ENCODE data around the gene SRCIN1.
"Not testable (repeated sequence)": the region's sequence is repeated elsewhere in the genome, so short reads cannot be mapped to it uniquely, and the experiment has no call there.

The SRCIN1 gene

GRCh38 chr17:38542286-38542685 is 63.5 kb downstream of the SRCIN1 start:
- Mint-ChIP-seq H3K4me1 (peaks cover 5% of the 10 kb centered on the region), H3K36me3 (no peaks in the 10 kb centered on the region), H3K9me3 (no peaks in the 10 kb centered on the region), H3K4me3 (no peak overlapping the region), H3K27ac (no peak overlapping the region)
- ATAC-seq (no peak), DNase-seq (ENCODE audit: low spot score in 2 of 2) (no peak)

- DNase-seq (ENCODE audit: low spot score in 2 of 2) (no peak), ATAC-seq (no peak)
- Mint-ChIP-seq H3K9me3 (no peaks in the 10 kb centered on the region), H3K4me3 (no peak overlapping the region), H3K4me1 (no peaks in the 10 kb centered on the region), H3K27ac (no peak overlapping the region), H3K36me3 (no peaks in the 10 kb centered on the region)
Observed at GRCh38 chr17:38541281-38541680, 64.5 kb downstream of the SRCIN1 start.

GRCh38 chr17:38540514-38541045 is 65.2 kb downstream of the SRCIN1 start:
- Mint-ChIP-seq H3K36me3 (no peaks in the 10 kb centered on the region), H3K9me3 (no peaks in the 10 kb centered on the region), H3K4me1 (no peaks in the 10 kb centered on the region), H3K27ac (no peak overlapping the region), H3K4me3 (no peak overlapping the region)
- DNase-seq (ENCODE audit: low spot score in 2 of 2) (no peak), ATAC-seq (no peak)

- Mint-ChIP-seq H3K27ac (no peak overlapping the region), H3K4me1 (no peaks in the 10 kb centered on the region)
Observed at GRCh38 chr17:38539386-38539785, 66.4 kb downstream of the SRCIN1 start.

GRCh38 chr17:38538906-38539305 is 66.8 kb downstream of the SRCIN1 start:
- no peak for DNase-seq (ENCODE audit: low spot score in 2 of 2)
- H3K9me3 Mint-ChIP-seq = no peaks in the 10 kb centered on the region
- ATAC-seq = no peak
- no peak overlapping the region for H3K27ac Mint-ChIP-seq
- H3K4me1 Mint-ChIP-seq = no peaks in the 10 kb centered on the region
- no peaks in the 10 kb centered on the region for H3K36me3 Mint-ChIP-seq
- no peak overlapping the region for H3K4me3 Mint-ChIP-seq

More at GRCh38 chr17:38539386-38539785, 66.4 kb downstream of the SRCIN1 start:
- ATAC-seq (no peak), DNase-seq (ENCODE audit: low spot score in 2 of 2) (no peak)
- no peaks in the 10 kb centered on the region for H3K36me3 Mint-ChIP-seq
- no peak overlapping the region for H3K4me3 Mint-ChIP-seq
- no peaks in the 10 kb centered on the region for H3K9me3 Mint-ChIP-seq

GRCh38 chr17:38536661-38537060 is 69.1 kb downstream of the SRCIN1 start:
- no peak for DNase-seq (ENCODE audit: low spot score in 2 of 2)
- H3K9me3 Mint-ChIP-seq = no peaks in the 10 kb centered on the region
- no peaks in the 10 kb centered on the region for H3K4me1 Mint-ChIP-seq
- no peak overlapping the region for H3K4me3 Mint-ChIP-seq
- H3K36me3 Mint-ChIP-seq = no peaks in the 10 kb centered on the region
- no peak overlapping the region for H3K27ac Mint-ChIP-seq
- no peak for ATAC-seq

- ATAC-seq (no peak), DNase-seq (ENCODE audit: low spot score in 2 of 2) (no peak)
- H3K9me3 Mint-ChIP-seq = no peaks in the 10 kb centered on the region
- no peak overlapping the region for H3K27ac Mint-ChIP-seq
- no peaks in the 10 kb centered on the region for H3K4me1 Mint-ChIP-seq
- H3K4me3 Mint-ChIP-seq = no peak overlapping the region
- H3K36me3 Mint-ChIP-seq = no peaks in the 10 kb centered on the region
Observed at GRCh38 chr17:38535886-38536285, 69.9 kb downstream of the SRCIN1 start.

GRCh38 chr17:38534498-38534885 is 71.3 kb downstream of the SRCIN1 start:
- Mint-ChIP-seq H3K27ac (no peak overlapping the region), H3K9me3 (no peaks in the 10 kb centered on the region)

DNA sequence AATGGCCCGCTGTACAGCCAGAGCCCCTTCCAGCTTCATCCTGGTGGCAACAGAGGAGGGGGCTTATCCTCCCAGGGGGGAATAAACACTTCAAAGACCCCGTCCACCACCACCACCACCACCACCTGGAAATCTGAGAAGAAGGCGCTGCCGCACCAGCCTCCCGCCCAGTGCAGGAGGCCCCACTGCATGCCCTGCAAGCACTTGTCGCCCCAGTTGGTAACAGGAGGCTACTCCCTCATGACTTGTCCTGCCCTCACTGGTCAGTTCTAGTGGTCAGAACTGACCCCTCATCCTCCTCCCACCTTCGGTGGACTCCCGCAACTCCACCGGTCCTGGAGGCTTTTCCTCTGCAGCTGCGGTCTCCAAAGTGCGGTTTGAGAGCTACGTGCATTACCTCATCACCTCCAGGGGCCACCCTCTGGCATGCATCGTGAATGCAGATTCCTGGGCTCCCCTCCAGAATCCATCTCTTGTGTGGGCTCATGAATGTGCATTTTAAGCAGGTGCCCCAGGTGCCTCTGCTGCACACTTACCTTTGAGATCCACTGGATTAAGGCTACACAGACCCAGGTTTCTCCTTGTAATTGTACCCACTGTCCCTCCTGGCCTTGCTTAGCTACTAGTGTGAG is 71.8 kb downstream of the SRCIN1 start:
- no peak for ATAC-seq
- Mint-ChIP-seq H3K9me3 (no peaks in the 10 kb centered on the region), H3K4me1 (no peaks in the 10 kb centered on the region), H3K4me3 (no peak overlapping the region), H3K36me3 (no peaks in the 10 kb centered on the region), H3K27ac (no peak overlapping the region)
- no peak for DNase-seq (ENCODE audit: low spot score in 2 of 2)

More at GRCh38 chr17:38534498-38534885, 71.3 kb downstream of the SRCIN1 start:
- Mint-ChIP-seq H3K4me3 (no peak overlapping the region), H3K36me3 (no peaks in the 10 kb centered on the region), H3K4me1 (no peaks in the 10 kb centered on the region)
- ATAC-seq = no peak
- DNase-seq (ENCODE audit: low spot score in 2 of 2) = no peak

DNA sequence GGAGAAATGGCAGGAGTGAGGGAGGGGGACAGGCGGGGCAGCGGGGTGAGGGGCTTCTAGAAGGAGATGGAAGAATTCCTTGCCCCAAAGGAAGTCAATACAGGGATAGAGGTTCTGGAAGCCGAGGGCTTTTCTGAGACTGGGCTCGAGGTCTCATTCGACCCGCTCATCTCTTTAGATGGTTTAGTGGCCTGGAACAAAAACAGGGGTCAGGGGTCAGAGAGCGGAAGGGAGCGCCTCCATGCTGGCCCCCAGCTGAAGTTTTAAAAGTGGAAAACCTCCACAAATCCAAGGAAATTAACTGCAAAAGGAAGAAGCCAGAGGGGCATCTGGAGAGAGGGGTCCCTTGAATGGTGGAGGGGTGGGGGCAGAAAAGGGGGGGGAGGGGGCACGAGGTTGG is 72.5 kb downstream of the SRCIN1 start:
- H3K4me1 Mint-ChIP-seq = peaks cover 5% of the 10 kb centered on the region
- no peak for ATAC-seq
- no peaks in the 10 kb centered on the region for H3K36me3 Mint-ChIP-seq
- no peaks in the 10 kb centered on the region for H3K9me3 Mint-ChIP-seq
- no peak for DNase-seq (ENCODE audit: low spot score in 2 of 2)
- no peak overlapping the region for H3K27ac Mint-ChIP-seq
- no peak overlapping the region for H3K4me3 Mint-ChIP-seq

DNA sequence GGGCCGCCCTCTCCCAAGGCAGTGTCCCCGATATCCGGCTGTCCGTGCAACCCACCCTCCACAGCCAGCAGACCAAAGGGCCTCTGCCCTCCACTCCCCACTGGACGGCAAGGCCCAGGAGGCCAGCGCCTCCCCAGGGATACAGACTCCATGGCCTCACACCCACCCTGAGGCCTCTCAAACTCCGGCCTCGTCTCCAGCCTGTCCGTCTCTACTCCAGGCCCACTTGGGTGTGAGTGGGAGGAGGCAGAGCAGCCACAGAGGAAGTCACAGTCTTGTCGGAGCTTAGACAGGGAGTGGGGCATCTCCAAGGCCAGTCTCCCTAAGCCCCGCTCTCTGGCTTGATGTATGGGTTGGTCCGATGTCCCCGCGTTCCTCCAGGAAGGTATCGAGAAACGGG is 73.3 kb downstream of the SRCIN1 start:
- Mint-ChIP-seq H3K36me3 (no peaks in the 10 kb centered on the region), H3K9me3 (no peaks in the 10 kb centered on the region), H3K27ac (no peak overlapping the region), H3K4me1 (peaks cover 10% of the 10 kb centered on the region), H3K4me3 (no peak overlapping the region)
- ATAC-seq (no peak), DNase-seq (ENCODE audit: low spot score in 2 of 2) (no peak)

DNA sequence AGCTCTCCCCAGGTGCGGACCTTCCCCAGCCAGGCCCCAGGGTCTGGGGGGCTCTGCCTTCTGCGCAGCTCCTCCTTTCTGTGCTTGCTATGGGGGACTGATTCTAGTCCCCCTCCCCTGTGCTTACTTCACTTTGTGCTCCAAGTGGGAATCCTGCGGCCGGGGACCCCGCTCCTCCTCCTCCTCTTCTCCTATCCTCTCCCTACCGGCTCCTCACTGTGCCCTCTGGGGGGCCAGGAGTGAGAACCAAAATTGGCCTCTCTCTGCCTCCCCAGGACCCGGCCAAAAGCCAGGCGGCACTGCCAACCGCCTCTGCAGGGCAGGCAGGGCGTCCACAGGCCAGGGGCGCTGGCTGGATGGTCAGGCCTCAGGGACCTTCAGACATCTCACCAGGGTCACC is 74.0 kb downstream of the SRCIN1 start:
- not testable (repeated sequence) for DNase-seq (ENCODE audit: low spot score in 2 of 2); H3K4me3 Mint-ChIP-seq; H3K9me3 Mint-ChIP-seq; H3K27ac Mint-ChIP-seq; H3K4me1 Mint-ChIP-seq; ATAC-seq; H3K36me3 Mint-ChIP-seq

DNA sequence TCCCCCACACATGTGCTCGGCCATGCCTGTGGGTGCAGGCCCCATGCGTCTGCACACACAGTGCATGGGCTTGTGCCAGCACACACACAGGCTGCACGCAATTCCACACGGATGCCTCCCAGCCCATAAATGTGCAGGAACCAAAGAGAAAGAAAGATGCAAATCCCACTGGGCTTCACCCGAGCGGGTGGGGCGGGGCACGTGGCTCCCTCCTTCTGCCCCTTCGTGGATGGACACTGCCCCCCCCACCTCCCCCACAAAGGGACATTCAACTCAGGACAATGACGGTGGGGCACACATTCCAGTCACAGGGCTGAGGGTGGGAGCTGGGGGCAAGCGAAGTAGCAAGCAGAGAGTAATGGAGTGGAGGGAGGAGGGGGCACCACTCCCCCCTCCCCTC is 74.9 kb downstream of the SRCIN1 start:
- not testable (repeated sequence) for H3K4me3 Mint-ChIP-seq; DNase-seq (ENCODE audit: low spot score in 2 of 2); H3K27ac Mint-ChIP-seq; H3K9me3 Mint-ChIP-seq; ATAC-seq; H3K36me3 Mint-ChIP-seq; H3K4me1 Mint-ChIP-seq

DNA sequence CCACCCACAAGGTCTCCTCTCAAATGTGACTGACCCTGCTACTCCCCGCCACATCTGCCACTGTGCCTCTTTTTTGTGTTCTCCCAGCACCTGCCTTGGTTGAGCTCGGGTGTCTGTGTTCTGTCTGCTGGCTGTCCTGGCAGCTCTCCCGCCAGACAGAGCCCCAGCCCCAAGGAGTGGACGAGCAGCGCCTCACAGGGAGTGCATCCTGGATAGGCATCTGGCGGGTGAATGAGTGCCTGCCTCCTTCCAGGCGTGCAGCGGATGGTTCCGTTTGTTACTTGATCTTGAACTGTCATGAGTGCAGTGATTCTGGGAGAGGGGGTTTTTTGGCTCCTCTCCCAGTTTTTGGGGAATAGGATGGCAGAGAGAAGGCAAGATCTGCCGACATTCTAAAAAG is 77.6 kb downstream of the SRCIN1 start:
- peak overlapping the region; percentile 72 for H3K27ac Mint-ChIP-seq
- H3K4me3 Mint-ChIP-seq; H3K4me1 Mint-ChIP-seq; ATAC-seq; H3K36me3 Mint-ChIP-seq; H3K9me3 Mint-ChIP-seq; DNase-seq (ENCODE audit: low spot score in 2 of 2): not testable (repeated sequence)

GRCh38 chr17:38526526-38526925 is 79.2 kb downstream of the SRCIN1 start:
- H3K9me3 Mint-ChIP-seq; H3K36me3 Mint-ChIP-seq; DNase-seq (ENCODE audit: low spot score in 2 of 2); H3K4me1 Mint-ChIP-seq; H3K27ac Mint-ChIP-seq; H3K4me3 Mint-ChIP-seq; ATAC-seq: not testable (repeated sequence)

- Mint-ChIP-seq H3K36me3 (peaks cover 11% of the 10 kb centered on the region), H3K27ac (no peak overlapping the region), H3K9me3 (no peaks in the 10 kb centered on the region), H3K4me1 (peaks cover 12% of the 10 kb centered on the region), H3K4me3 (no peak overlapping the region)
- ATAC-seq (no peak), DNase-seq (ENCODE audit: low spot score in 2 of 2) (no peak)
Observed at GRCh38 chr17:38512473-38513058, 93.2 kb downstream of the SRCIN1 start.
